NK-92 (cell line): Measurements from ENCODE around the gene BPIFB2.
"Not testable (repeated sequence)": the region's sequence is repeated elsewhere in the genome, so short reads cannot be mapped to it uniquely, and the experiment has no call there.

Experiments used
- DNase-seq: peaks from one replicate; lab custom pipeline; 2025; ENCODE audit not compliant: unreplicated experiment; lab: John Stamatoyannopoulos, UW

Gene BPIFB2

GRCh38 chr20:33034901-33035492 lies 27.5 kb downstream of the BPIFB2 start:
- DNase-seq: no peak

- no peak for DNase-seq
These were observed 30.0 kb downstream of the BPIFB2 start for GRCh38 chr20:33037456-33037855.

GRCh38 chr20:33038243-33038642 lies 30.7 kb downstream of the BPIFB2 start:
- DNase-seq: no peak

GRCh38 chr20:33042430-33042829 lies 34.9 kb downstream of the BPIFB2 start:
- DNase-seq: no peak

GRCh38 chr20:33042983-33043730 lies 35.7 kb downstream of the BPIFB2 start:
- DNase-seq: no peak

GRCh38 chr20:33043731-33044181 lies 36.3 kb downstream of the BPIFB2 start:
- DNase-seq: no peak

- not testable (repeated sequence) for DNase-seq
These were observed 37.7 kb downstream of the BPIFB2 start for GRCh38 chr20:33045129-33045721.

GRCh38 chr20:33046412-33046811 lies 38.9 kb downstream of the BPIFB2 start:
- no peak for DNase-seq

- DNase-seq: no peak
These were observed 43.8 kb downstream of the BPIFB2 start for GRCh38 chr20:33051333-33051732.

GRCh38 chr20:33053291-33054106 lies 46.0 kb downstream of the BPIFB2 start, which contains the start of gene BPIFB3:
TSS of gene BPIFB3 (plus strand) at chr20:33053903. CDS start at chr20:33055436, 1,533 bp downstream.
- DNase-seq: no peak

- no peak for DNase-seq
These were observed 46.9 kb downstream of the BPIFB2 start for GRCh38 chr20:33054381-33054780.

- no peak for DNase-seq
These were observed 47.3 kb downstream of the BPIFB2 start for GRCh38 chr20:33054791-33055190.

GRCh38 chr20:33059136-33059535 lies 51.6 kb downstream of the BPIFB2 start:
- DNase-seq: no peak

- DNase-seq: no peak
These were observed 52.4 kb downstream of the BPIFB2 start for GRCh38 chr20:33059741-33060390.

GRCh38 chr20:33061658-33062028 lies 54.1 kb downstream of the BPIFB2 start:
- no peak for DNase-seq

GRCh38 chr20:33062105-33062824 lies 54.8 kb downstream of the BPIFB2 start:
- no peak for DNase-seq

GRCh38 chr20:33062825-33063149 lies 55.3 kb downstream of the BPIFB2 start:
- DNase-seq: no peak

- DNase-seq: no peak
These were observed 55.8 kb downstream of the BPIFB2 start for GRCh38 chr20:33063271-33063670.

- no peak for DNase-seq
These were observed 57.2 kb downstream of the BPIFB2 start for GRCh38 chr20:33064572-33065287.

GRCh38 chr20:33065785-33066184 lies 58.3 kb downstream of the BPIFB2 start:
- no peak for DNase-seq
